ENCODE data around the gene HDAC1. TPM values are rescaled to one million over a fixed set of nuclear protein-coding genes. Genes with fewer than 3 reads are reported as not detected.

HDAC1 gene
- total and polyA plus RNA-seq, 2 of the 13 experiments (the other 11 are each of a cell fraction or from before 2014, with no cell fraction given) = 93.5 to 189 TPM

DNA sequence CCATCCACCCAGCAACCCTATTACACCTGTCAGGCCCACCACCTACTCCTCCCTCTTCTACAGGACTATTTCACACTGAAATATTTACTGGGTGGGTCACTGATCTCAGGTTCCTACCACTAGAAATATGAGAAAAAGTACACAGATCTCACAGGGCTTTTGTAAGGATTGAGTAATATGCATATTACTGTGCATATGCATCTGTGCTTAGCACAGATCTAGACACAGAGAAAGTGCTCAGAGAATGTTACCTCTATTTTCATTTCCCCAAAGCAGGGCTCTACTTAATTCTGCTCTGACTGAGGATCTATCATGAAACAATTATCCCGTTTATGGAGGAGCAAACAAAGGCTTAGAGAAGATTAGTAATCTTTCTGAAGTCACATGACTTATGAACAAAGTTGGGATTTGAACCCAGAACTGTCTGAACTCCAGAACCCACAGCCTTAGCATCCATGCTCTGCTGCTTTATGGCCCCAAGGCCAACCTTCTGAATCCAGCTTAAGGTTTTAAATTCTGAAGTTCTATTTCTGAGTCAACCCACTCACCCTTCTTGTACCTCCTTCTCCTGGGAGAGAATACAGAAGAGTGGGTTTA, 82.2 kb downstream of the HDAC1 start:
- ChIA-PET POLR2A (interaction anchor here (1.4 kb wide), 1 partner anchor 22 kb away, joined by 3 read pairs; no protein-coding TSS in a partner anchor), CTCF (ENCODE audit: low intra/inter-chr PET ratio, low total read pairs) (no interaction called here)
- in situ Hi-C loops (cut with HindIII; ENCODE audit: extremely low pct_ligation_motif_present, low pct_unique_long_range_greater_than_20kb) (no loop called here), intact Hi-C loops (cut with micrococcal nuclease; ENCODE audit: unreplicated experiment) (no loop called here)
- FAIRE-seq (no peak), ATAC-seq (no peak), DNase-seq (ENCODE audit: low spot score) (no peak)
- Histone ChIP-seq H2AFZ (ENCODE audit: low read length) (no peak overlapping the region), H3K36me3 (replicated peaks in 1 of 2; ENCODE audit: control insufficient read depth in 1 of 2, insufficient read depth in 2 of 2, low read length in 2 of 2) (peaks cover 40 to 76% of the 10 kb centered on the region in 2 experiments), H3K79me2 (ENCODE audit: insufficient read depth, low read length) (no peaks in the 10 kb centered on the region), H3K9me3 (ENCODE audit: low read length) (no peaks in the 10 kb centered on the region), H3K4me3 (replicated peaks in 1 of 3; ENCODE audit: insufficient read depth in 1 of 3, low read depth in 2 of 3, low read length in 3 of 3) (no peak overlapping the region), H3K9ac (ENCODE audit: insufficient read depth, low read depth, low read length) (no peak overlapping the region), H3K4me2 (ENCODE audit: low read depth, low read length) (no peak overlapping the region), H4K20me1 (ENCODE audit: insufficient read depth, low read length) (no peaks in the 10 kb centered on the region), H3K4me1 (ENCODE audit: insufficient read depth, low read length) (no peaks in the 10 kb centered on the region), H3K27ac (ENCODE audit: extremely low read length, insufficient read depth, low read length) (no peak overlapping the region), H3K27me3 (ENCODE audit: control insufficient read depth in 1 of 2, insufficient read depth in 2 of 2, low read length in 2 of 2) (no peaks in the 10 kb centered on the region)
- 76% methylated on average over 1 of the region's 1 CpG for WGBS (ENCODE audit: low lambda C conversion rate)
- TSS peak; percentile 17 for BruUV-seq (replicated peaks)
- TF ChIP-seq CHD4 (IDR thresholded peaks at IDR 0.05; ENCODE audit: borderline replicate concordance, low read length) (no peak), PCBP1 (IDR thresholded peaks at IDR 0.05; ENCODE audit: borderline replicate concordance, low read depth, low read length) (no peak), ZNF672 (CRISPR knock-in tag; IDR thresholded peaks at IDR 0.05) (no peak), ZSCAN12 (CRISPR knock-in tag; IDR thresholded peaks at IDR 0.05) (no peak), FOXA3 (CRISPR knock-in tag; IDR thresholded peaks at IDR 0.05) (no peak), ZNF691 (CRISPR knock-in tag; IDR thresholded peaks at IDR 0.05; ENCODE audit: borderline replicate concordance, low read depth) (no peak), ZFYVE20 (CRISPR knock-in tag; IDR thresholded peaks at IDR 0.05; ENCODE audit: borderline replicate concordance, low read depth) (no peak), ZNF782 (CRISPR knock-in tag; IDR thresholded peaks at IDR 0.05; ENCODE audit: borderline replicate concordance) (no peak), SOX13 (IDR thresholded peaks at IDR 0.05) (no peak), SOX13 (CRISPR knock-in tag; conservative IDR thresholded peaks at IDR 0.05 in 1 of 2, IDR thresholded peaks at IDR 0.05 in 1 of 2) (no peak), ZMYM4 (CRISPR knock-in tag; IDR thresholded peaks at IDR 0.05) (no peak), HOXD1 (CRISPR knock-in tag; IDR thresholded peaks at IDR 0.05) (no peak)
- TF ChIP-seq, protein P1, sequence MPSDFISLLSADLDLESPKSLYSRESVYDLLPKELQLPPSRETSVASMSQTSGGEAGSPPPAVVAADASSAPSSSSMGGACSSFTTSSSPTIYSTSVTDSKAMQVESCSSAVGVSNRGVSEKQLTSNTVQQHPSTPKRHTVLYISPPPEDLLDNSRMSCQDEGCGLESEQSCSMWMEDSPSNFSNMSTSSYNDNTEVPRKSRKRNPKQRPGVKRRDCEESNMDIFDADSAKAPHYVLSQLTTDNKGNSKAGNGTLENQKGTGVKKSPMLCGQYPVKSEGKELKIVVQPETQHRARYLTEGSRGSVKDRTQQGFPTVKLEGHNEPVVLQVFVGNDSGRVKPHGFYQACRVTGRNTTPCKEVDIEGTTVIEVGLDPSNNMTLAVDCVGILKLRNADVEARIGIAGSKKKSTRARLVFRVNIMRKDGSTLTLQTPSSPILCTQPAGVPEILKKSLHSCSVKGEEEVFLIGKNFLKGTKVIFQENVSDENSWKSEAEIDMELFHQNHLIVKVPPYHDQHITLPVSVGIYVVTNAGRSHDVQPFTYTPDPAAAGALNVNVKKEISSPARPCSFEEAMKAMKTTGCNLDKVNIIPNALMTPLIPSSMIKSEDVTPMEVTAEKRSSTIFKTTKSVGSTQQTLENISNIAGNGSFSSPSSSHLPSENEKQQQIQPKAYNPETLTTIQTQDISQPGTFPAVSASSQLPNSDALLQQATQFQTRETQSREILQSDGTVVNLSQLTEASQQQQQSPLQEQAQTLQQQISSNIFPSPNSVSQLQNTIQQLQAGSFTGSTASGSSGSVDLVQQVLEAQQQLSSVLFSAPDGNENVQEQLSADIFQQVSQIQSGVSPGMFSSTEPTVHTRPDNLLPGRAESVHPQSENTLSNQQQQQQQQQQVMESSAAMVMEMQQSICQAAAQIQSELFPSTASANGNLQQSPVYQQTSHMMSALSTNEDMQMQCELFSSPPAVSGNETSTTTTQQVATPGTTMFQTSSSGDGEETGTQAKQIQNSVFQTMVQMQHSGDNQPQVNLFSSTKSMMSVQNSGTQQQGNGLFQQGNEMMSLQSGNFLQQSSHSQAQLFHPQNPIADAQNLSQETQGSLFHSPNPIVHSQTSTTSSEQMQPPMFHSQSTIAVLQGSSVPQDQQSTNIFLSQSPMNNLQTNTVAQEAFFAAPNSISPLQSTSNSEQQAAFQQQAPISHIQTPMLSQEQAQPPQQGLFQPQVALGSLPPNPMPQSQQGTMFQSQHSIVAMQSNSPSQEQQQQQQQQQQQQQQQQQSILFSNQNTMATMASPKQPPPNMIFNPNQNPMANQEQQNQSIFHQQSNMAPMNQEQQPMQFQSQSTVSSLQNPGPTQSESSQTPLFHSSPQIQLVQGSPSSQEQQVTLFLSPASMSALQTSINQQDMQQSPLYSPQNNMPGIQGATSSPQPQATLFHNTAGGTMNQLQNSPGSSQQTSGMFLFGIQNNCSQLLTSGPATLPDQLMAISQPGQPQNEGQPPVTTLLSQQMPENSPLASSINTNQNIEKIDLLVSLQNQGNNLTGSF (CRISPR knock-in tag; IDR thresholded peaks at IDR 0.05) = no peak
- TF ChIP-seq, protein P2, sequence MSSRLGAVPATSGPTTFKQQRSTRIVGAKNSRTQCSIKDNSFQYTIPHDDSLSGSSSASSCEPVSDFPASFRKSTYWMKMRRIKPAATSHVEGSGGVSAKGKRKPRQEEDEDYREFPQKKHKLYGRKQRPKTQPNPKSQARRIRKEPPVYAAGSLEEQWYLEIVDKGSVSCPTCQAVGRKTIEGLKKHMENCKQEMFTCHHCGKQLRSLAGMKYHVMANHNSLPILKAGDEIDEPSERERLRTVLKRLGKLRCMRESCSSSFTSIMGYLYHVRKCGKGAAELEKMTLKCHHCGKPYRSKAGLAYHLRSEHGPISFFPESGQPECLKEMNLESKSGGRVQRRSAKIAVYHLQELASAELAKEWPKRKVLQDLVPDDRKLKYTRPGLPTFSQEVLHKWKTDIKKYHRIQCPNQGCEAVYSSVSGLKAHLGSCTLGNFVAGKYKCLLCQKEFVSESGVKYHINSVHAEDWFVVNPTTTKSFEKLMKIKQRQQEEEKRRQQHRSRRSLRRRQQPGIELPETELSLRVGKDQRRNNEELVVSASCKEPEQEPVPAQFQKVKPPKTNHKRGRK (CRISPR knock-in tag; IDR thresholded peaks at IDR 0.05) = no peak
- TF ChIP-seq, protein P3, sequence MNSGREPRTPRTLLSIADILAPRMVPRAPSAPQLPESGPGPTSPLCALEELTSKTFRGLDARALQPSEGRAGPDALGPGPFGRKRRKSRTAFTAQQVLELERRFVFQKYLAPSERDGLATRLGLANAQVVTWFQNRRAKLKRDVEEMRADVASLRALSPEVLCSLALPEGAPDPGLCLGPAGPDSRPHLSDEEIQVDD (CRISPR knock-in tag; IDR thresholded peaks at IDR 0.05; ENCODE audit: borderline replicate concordance) = no peak

All from HepG2 (cell line).